Prostate gland (tissue), 2 donors: ENCODE results near the gene MLPH.
A peak's percentile ranks its signal among the peaks of the same experiment; 100 is the strongest.

ENCODE experiments used
- POLR2AphosphoS5 ChIP-seq: sonication (generic); formaldehyde crosslinking; IDR thresholded peaks from one replicate; pipeline ENCODE4 v1.6.1; 2017; ENCODE audit warnings: antibody characterized with exemption
- TF ChIP-seq, protein P1 (sequence below), 4 experiments: fragments of 200-600 bp in 2 of 4; fragments of 450-650 bp in 2 of 4; sonication (generic) in 2 of 4; IDR thresholded peaks; 1 replicate in 3 of 4; 2 replicates in 1 of 4; pipeline ENCODE4 v1.5.1; 2016 to 2019; ENCODE audit warnings: antibody characterized with exemption in 4 of 4, mild to moderate bottlenecking in 2 of 4, moderate library complexity in 2 of 4

DNA sequence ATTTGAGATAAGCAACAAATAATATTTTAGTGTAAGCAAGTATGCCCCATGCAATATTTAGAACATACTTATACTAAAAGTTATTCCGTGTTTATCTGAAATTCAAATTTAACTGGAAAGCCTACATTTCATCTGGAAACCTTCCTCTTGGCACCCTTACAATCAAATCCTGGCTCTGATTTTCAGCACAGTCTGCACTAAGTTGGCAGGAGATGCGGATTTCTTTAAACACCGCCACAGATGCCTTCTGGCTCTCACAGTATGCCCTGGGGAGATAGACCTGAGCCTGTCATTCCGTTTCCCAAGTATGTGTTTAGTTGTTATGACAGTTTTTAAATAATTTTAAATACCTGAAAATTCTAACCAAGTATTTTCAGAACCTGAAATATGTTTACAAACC, 7.3 kb upstream of the MLPH start:
- TF ChIP-seq, protein P1, sequence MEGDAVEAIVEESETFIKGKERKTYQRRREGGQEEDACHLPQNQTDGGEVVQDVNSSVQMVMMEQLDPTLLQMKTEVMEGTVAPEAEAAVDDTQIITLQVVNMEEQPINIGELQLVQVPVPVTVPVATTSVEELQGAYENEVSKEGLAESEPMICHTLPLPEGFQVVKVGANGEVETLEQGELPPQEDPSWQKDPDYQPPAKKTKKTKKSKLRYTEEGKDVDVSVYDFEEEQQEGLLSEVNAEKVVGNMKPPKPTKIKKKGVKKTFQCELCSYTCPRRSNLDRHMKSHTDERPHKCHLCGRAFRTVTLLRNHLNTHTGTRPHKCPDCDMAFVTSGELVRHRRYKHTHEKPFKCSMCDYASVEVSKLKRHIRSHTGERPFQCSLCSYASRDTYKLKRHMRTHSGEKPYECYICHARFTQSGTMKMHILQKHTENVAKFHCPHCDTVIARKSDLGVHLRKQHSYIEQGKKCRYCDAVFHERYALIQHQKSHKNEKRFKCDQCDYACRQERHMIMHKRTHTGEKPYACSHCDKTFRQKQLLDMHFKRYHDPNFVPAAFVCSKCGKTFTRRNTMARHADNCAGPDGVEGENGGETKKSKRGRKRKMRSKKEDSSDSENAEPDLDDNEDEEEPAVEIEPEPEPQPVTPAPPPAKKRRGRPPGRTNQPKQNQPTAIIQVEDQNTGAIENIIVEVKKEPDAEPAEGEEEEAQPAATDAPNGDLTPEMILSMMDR (IDR thresholded peaks at IDR 0.05): no peak
- peak; percentile 60 for TF ChIP-seq POLR2AphosphoS5
